Measurements from ENCODE around the gene MKX.

Gene MKX

DNA sequence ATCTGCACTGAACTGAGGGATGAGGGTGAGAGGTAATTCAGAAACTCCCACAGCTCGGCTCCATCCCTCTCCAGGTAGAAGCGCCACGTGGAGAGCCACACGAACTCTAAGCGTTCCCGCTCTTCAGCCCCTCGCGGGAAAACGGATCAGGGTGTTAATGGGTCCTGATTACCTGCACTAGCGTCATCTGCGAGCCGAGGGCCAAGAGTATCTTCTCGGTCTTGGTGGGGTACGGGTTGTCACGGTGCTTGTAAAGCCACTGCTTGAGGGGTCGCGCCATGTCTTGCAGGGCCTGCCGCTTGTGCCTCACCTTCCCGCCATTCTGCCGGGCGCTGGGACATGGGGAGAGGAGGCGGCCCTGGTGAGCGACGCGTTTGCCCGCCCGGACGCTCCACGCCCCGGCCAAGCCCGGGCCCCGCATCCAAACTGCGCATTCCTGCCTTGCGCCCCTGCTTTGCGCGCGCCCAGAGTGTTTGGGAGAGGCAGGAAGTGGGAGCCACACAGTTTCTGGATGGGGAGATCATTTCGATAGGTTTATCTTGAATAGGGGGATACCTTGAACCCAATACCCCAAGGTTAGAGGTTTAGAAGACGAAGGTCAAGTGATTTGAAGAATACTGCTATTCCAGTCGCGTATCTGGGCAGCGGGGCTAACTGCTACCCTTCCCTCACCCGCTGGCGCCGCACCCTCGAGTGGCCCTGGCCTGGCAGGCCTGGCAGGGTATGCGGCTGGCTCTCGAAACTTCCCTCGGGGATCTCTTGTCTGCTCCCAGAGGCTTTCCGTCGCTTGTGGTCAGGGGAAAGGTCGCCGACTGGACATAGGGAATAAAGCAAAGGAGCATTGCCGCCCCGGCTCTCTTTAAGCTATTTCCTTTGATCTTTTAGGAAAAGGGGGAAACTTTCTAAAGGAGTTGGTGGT lies 4.2 kb downstream of the MKX start:
- peak; percentile 47 for DNase-seq

GRCh38 chr10:27736396-27736795 lies 9.2 kb downstream of the MKX start:
- DNase-seq = no peak

DNA sequence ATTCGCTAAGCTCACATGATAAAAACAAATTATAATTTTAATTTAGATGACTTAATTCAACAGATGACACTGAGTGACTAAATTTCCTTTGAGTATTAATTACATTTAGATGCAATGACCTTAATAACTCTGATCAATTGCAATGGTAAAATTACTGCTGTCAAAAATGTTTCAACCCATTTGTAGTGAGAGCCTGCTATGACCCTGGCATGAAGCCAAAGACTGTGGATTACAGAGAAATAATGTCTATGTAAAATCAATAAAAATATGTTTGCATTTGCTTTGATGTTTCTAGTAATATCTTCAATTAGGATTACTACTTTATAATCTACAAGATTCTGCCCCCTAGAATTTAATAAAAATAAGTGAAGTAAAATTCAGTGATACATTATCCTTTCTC lies 15.6 kb downstream of the MKX start:
- DNase-seq = no peak

DNA sequence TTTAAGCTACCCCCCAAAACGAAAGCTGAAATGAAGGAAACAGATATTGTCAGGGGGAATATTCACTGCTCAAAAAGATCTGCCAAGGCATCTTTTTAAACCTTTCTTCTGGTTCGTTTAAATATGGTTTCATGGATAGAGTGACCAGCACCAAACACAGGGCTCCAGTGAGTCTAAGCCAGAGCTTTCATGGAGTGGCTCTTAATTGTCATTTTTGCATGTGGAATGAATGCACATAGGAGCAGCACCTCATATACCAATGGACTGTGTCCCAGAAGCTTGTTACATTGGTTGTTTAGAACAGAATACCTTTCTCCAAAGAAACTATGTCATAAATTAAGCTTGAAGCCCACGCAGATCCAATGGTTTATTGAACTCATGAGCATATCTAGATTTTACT lies 17.3 kb downstream of the MKX start:
- DNase-seq = no peak

DNA sequence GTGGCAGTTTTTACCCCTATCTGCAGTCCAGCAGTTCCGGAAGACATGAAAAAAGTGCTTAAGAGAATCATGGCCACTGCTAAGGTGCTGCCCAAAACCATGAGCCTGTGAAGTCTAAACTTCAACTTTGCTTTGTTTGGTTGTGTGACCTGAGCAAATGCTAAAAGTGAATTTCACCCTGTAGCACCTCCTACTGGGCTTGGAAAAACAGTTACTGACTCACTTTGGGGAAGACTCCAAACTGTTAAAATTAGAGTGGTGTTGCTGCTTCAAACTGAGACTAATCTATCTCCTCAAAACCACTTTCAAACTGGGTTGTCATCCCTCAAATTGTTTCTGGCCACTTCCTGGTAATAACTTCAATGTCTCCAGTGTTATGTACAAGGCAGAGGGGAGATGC lies 21.3 kb downstream of the MKX start:
- no peak for DNase-seq

DNA sequence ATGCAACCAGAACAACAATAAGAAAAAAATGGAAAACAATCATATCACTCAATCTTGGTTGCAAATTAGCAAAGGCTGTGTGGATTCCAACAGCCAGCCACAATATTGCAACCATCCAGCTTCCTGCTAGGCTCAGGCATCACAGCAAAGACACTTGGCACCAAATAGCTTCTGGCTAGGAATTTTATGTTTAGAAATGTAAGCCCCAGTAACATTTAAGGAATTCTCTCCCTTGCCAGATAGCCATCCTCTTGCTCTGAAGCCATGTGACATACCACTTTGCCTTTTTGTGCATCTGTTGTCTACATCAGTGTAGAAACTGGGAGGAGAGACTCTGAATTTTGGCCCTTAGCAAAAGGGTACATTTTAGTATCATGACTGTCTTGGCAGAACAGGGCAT lies 22.2 kb downstream of the MKX start:
- no peak for DNase-seq

- no peak for DNase-seq
Measured at GRCh38 chr10:27720529-27720928, 25.1 kb downstream of the MKX start.

DNA sequence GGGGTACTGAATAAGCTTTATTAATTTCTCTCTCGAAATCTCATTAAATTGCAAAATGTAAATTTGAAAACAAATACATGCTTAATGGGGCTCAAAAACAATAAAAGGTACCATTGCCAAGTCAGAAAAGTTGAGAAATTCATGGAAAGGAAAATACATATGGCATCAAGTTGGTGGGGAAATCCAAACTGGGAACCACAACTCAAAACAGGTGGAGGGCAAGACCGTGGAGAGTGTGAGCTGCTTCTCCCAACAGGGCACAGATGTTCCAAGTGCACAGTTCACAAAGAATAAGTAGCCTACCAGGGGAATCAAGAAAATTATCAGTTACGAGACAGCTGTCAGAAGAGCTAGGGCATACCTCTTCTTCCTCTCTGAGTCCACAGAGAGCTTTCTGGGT lies 26.6 kb downstream of the MKX start:
- DNase-seq = no peak

- no peak for DNase-seq
Measured at GRCh38 chr10:27717861-27718260, 27.8 kb downstream of the MKX start.

GRCh38 chr10:27717224-27717623 lies 28.4 kb downstream of the MKX start:
- no peak for DNase-seq

GRCh38 chr10:27716521-27716920 lies 29.1 kb downstream of the MKX start:
- no peak for DNase-seq

GRCh38 chr10:27715505-27715904 lies 30.1 kb downstream of the MKX start:
- DNase-seq = no peak

DNA sequence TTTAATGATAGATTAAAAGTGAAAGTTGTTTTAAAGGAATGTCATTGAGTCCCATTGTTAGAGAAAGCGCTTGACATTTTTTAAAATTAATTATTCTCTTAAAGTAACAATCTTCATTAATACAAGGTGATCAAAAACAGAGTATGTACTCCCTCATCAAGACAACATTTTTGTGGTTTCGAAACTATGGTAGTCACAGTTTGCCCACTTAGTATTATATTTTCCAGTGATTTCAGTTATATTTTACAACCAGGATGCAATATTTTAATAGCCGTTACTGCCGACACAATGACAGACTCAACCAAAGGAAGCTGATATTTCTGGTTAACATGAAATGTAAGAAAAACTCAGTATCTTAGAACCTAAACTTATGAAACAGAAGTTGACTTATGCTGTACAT lies 31.3 kb downstream of the MKX start:
- no peak for DNase-seq

- peak; percentile 54 for DNase-seq
Measured at GRCh38 chr10:27713941-27714340, 31.7 kb downstream of the MKX start.

DNA sequence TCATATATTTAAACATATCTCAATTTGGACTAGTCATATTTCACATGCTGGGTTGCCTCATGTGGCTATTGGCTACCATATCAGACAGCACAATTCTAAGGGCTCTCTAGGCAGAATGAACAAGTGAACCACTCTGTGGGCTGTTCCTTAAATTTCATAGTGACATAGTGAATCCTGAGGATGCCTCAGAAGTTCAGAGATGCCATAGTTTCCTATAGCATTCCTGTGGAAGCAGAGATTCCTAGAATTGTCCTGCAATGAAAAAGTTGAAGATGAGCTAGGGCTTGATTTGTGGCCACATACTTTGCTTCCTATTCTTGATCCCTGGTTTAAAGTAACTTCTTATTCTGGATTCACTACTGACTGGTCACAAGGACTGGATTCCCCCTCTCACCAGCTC lies 35.6 kb downstream of the MKX start:
- DNase-seq = no peak

GRCh38 chr10:27709304-27709703 lies 36.3 kb downstream of the MKX start:
- no peak for DNase-seq

DNA sequence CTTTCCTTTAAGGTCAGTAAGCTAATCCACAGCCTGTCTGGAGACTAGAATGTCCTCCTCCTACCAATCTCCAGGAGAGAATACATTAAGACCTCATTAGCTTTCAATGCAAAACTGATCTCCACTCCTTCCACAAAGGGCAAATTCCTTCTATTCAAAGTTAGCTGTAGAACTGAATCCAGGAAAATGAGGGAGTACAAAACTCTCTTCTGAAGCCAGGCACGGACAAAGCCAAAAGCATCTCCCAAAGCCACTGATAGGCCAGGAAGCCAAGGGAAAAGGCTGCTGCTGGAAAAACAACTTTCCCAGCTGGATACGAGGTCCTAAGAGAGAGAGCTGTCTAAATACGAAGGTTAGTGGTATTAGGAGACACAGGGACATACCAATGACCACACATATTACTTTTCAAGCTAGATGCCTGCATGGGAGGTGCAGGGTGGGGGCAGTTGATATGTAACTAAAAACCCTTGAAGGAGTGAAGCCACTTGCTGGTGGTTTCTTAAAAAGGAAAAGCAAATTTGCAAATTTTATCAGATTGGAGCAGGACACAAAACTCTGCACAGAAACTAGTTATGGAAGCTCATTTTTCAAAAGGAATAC lies 43.6 kb downstream of the MKX start:
- no peak for DNase-seq

DNA sequence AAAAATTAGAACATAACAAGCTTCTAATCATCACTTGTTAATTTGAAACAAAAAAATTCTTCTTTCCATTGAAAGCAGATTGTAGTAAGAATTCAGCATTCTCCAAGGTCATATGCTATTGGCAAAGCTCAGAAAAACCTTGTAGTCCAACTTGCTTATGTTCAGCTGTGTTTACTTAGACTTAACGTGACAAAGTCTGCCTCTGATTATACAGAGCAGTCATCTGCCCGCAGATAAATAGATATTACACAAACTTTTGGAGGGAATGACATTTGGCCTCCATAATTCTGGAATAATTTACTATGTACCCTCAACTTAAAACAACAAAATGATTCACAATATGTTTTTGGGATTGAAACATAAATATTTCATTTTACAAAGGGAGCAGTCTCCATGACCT lies 45.8 kb downstream of the MKX start:
- no peak for DNase-seq

DNA sequence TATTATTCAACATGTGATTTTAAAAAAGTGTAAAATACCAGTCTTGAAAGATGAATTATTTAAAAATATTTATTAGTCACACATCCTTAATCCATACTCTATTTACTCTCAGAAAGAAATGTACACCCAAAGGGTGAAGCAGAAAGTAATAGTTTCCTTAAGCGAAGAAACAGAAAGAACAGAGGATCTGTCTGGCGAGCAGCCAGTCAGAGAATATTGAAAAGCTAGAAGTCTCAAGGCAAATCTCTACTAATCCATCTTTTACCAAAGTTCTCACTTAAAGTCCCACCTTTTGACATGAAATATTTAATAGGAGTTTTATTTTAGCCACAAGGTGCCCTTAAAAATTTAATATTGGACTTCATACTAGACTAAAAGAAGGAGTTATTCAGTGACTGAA lies 46.7 kb downstream of the MKX start:
- no peak for DNase-seq

DNA sequence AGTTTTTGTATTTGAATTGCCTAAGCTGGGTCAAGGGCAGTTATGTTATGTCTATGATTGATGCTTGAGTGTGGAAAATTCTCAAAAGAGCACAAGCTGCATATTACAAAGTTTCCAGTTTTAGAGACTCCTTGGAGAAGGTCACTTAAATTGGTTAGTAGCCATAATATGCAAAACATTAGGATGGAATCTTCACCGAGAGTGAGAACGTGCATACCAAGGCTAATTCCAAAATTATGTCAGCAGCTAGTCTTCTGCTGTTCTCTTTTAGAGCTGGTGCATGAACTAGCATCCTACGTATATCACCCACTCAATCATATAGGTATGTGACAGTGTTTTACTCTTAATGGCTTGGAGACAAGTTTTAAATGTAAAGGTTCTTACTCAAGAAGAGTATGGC lies 49.2 kb downstream of the MKX start:
- DNase-seq = no peak

DNA sequence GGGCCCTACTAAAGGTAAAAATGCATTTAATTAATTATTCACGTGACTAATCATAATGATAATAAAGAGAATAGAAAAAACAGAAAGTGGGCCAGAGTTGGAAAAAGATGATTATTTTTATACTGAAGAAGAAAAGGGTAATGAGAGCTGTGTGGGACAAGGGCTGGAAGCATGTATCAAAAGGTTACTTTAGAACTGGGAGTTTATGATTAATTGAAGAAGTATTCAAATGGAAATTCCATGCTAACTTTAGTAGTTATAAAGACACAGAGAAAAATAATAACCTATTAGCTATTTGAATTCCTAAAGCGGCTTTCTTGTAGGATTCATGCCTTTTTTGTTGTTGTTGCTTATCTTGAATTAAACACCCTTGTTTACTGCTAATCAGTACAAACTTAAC lies 49.9 kb downstream of the MKX start:
- DNase-seq = no peak

GRCh38 chr10:27695088-27695487 lies 50.5 kb downstream of the MKX start:
- DNase-seq = no peak

- DNase-seq = no peak
Measured at GRCh38 chr10:27692663-27693062, 53.0 kb downstream of the MKX start.

- no peak for DNase-seq
Measured at GRCh38 chr10:27688991-27689390, 56.6 kb downstream of the MKX start.

- DNase-seq = no peak
Measured at GRCh38 chr10:27688276-27688675, 57.3 kb downstream of the MKX start.

Data from right forelimb (tissue), 1 donor.